K562 (cell line): Measurements from ENCODE around the gene UBE2E1. TPM values are rescaled to one million over a fixed set of nuclear protein-coding genes. Genes with fewer than 3 reads are reported as not detected.
"Not testable (repeated sequence)": the region's sequence is repeated elsewhere in the genome, so short reads cannot be mapped to it uniquely, and the experiment has no call there.

Source experiments
- ATAC-seq: fragments of 200-7000 bp; cut with Tn5 transposase; 3 replicates; pipeline ENCODE4 v1.9.1; 2020; ENCODE audit warnings: moderate library complexity
- BruUV-seq: library from RNA; stranded (reverse); fragments of 400-500 nt; replicated peaks from 2 replicates; lab custom pipeline; 2021; lab: Mats Ljungman, UMichigan
- CTCF ChIA-PET: fragments of 300-600 bp; formaldehyde crosslinking; extraction: SDS; loops from one replicate; lab custom pipeline; 2021; ENCODE audit warnings: low intra/inter-chr PET ratio; lab: Yijun Ruan, JAX
- POLR2A ChIA-PET: fragments of 300-600, 350-650 bp; sonication (Branson Sonifier 250); formaldehyde crosslinking; extraction: SDS; loops from one replicate; lab custom pipeline; 2021; ENCODE audit warnings: antibody characterized with exemption, inconsistent platforms; lab: Yijun Ruan, JAX
- DNase-seq, 4 experiments: peaks; one replicate each; pipeline versions ENCODE4 v3.0.0 to v3.0.0-alpha.2; 2011 to 2018; ENCODE audit warnings: low spot score in 3 of 4, mixed read lengths in 3 of 4; ENCODE audit errors: extremely low read depth in 1 of 4
- FAIRE-seq: peaks from 2 replicates; lab custom pipeline; 2011; peaks lifted over from hg19 to GRCh38; lab: Jason Lieb, UNC
- H2AFZ ChIP-seq: 2 replicates; pipeline ENCODE4 v1.6.0; 2011; ENCODE audit warnings: low read depth, low read length, control low read depth, inconsistent platforms
- H3K27ac ChIP-seq: fragments of 200-600 bp; 3 replicates; pipeline ENCODE4 v1.8.0; 2011; ENCODE audit warnings: low read depth, mild to moderate bottlenecking, control low read depth, inconsistent platforms, low read length, moderate library complexity, mixed read lengths; ENCODE audit errors: extremely low read depth
- H3K27me3 ChIP-seq, 2 experiments: fragments of 300-600 bp in 1 of 2; 2 replicates in 1 of 2; 3 replicates in 1 of 2; pipeline versions ENCODE4 v1.6.0 to v1.8.0; 2011; ENCODE audit warnings: inconsistent platforms in 2 of 2, low read length in 2 of 2, mild to moderate bottlenecking in 1 of 2, mixed read lengths in 1 of 2, moderate library complexity in 1 of 2; ENCODE audit not compliant: control insufficient read depth in 2 of 2, insufficient read depth in 2 of 2
- H3K36me3 ChIP-seq: fragments of 300-600 bp; 3 replicates; pipeline ENCODE4 v1.8.0; 2011; ENCODE audit warnings: mild to moderate bottlenecking, low read length, inconsistent platforms; ENCODE audit not compliant: control insufficient read depth, insufficient read depth
- H3K4me1 ChIP-seq, 2 experiments: fragments of 200-600 bp in 1 of 2; replicated peaks in 1 of 2; 2 replicates in 1 of 2; 3 replicates in 1 of 2; pipeline versions ENCODE4 v1.5.1 to v1.8.0; 2011; ENCODE audit warnings: inconsistent platforms in 2 of 2, low read length in 2 of 2, mild to moderate bottlenecking in 1 of 2, mixed read lengths in 1 of 2, moderate library complexity in 1 of 2; ENCODE audit not compliant: control insufficient read depth in 2 of 2, insufficient read depth in 2 of 2
- H3K4me2 ChIP-seq: 2 replicates; pipeline ENCODE4 v1.6.1; 2011; ENCODE audit warnings: low read length, control low read depth, inconsistent platforms, mixed read lengths; ENCODE audit not compliant: insufficient read depth
- H3K4me3 ChIP-seq: fragments of 200-600 bp; sonication (generic), shearing (Covaris generic); 2 replicates; pipeline ENCODE4 v1.5.1; 2016; ENCODE audit warnings: control low read depth, inconsistent platforms
- H3K79me2 ChIP-seq: fragments of 200-600 bp; 3 replicates; pipeline ENCODE4 v1.8.0; 2011; ENCODE audit warnings: low read length, inconsistent platforms; ENCODE audit not compliant: control insufficient read depth, insufficient read depth
- H3K9ac ChIP-seq, 2 experiments: 2 replicates each; pipeline versions ENCODE4 v1.6.0 to v1.6.1; 2011; ENCODE audit warnings: low read depth in 2 of 2, low read length in 2 of 2, control low read depth in 1 of 2, inconsistent platforms in 1 of 2, mild to moderate bottlenecking in 1 of 2, mixed read lengths in 1 of 2; ENCODE audit not compliant: insufficient read depth in 1 of 2
- H3K9me1 ChIP-seq: one replicate; pipeline ENCODE4 v1.6.0; 2011; ENCODE audit warnings: inconsistent platforms, mild to moderate bottlenecking, low read length, moderate library complexity; ENCODE audit not compliant: control insufficient read depth, insufficient read depth
- H3K9me3 ChIP-seq: replicated peaks from 2 replicates; pipeline ENCODE4 v1.5.1; 2011; ENCODE audit warnings: low read depth, low read length, inconsistent platforms; ENCODE audit not compliant: control insufficient read depth, insufficient read depth
- H4K20me1 ChIP-seq: replicated peaks from 2 replicates; pipeline ENCODE4 v1.6.1; 2011; ENCODE audit warnings: low read length, inconsistent platforms, mixed read lengths; ENCODE audit not compliant: control insufficient read depth, insufficient read depth
- C11orf30 ChIP-seq: fragments of 450-650 bp; IDR thresholded peaks from 2 replicates; pipeline ENCODE4 v1.6.1; 2016; ENCODE audit warnings: low read depth, mild to moderate bottlenecking
- ZNF3 ChIP-seq: fragments of 250-450 bp; sonication (Bioruptor Pico); IDR thresholded peaks from 2 replicates; pipeline ENCODE4 v1.5.0; 2021; ENCODE audit warnings: mild to moderate bottlenecking, moderate library complexity
- ZNF316 ChIP-seq: fragments of 450-650 bp; IDR thresholded peaks from 2 replicates; pipeline ENCODE4 v1.6.1; 2016
- WGBS: fragments of 100-300 bp; shearing (Covaris generic); methylation state at CpG from one replicate; pipeline ENCODE4 v1.1.6; 2016; ENCODE audit warnings: low coverage, mixed read lengths; ENCODE audit not compliant: insufficient coverage; ENCODE audit errors: missing lambda C conversion rate; 5-methylcytosine and 5-hydroxymethylcytosine counted together
- in situ Hi-C: fragments of 300-500 bp; cut with MboI; formaldehyde crosslinking; loops from 4 replicates; pipeline ENCODE4 v1.15.0; 2018; ENCODE audit warnings: inconsistent platforms, mixed read lengths
- intact Hi-C: fragments of 100-400 bp; cut with micrococcal nuclease; formaldehyde crosslinking; loops from 2 replicates; pipeline ENCODE4 v1.14.2; 2022
- polyA plus RNA-seq, 8 experiments: library from polyadenylated mRNA; depleted of rRNA in 4 of 8; stranded (reverse) in 5 of 8; unstranded in 3 of 8; fragments of >200 nt; fragmentation: Nextera tagmentation in 2 of 8; fragmentation: Illumina TruSeq in 1 of 8; extraction: Ambion mirVana in 2 of 8; extraction: Trizol in 1 of 8; gene quantifications; 2 replicates each; pipeline versions ENCODE4 v1.2.1 to v1.2.3, GENCODE V29; 2011 to 2014; ENCODE audit warnings: inconsistent platforms in 1 of 8, missing spikeins in 1 of 8
- total RNA-seq, 7 experiments: library from RNA; depleted of rRNA in 6 of 7; stranded (reverse); fragments of >200 nt in 6 of 7; fragmentation: Illumina TruSeq in 2 of 7; extraction: Trizol in 2 of 7; gene quantifications; 2 replicates each; pipeline versions ENCODE4 v1.2.1 to v1.2.3, GENCODE V29; 2011 to 2021; ENCODE audit warnings: low replicate concordance in 1 of 7
- TF ChIP-seq, protein P1 (sequence below), 2 experiments: fragments of 450-650 bp; IDR thresholded peaks; 2 replicates each; pipeline ENCODE4 v1.6.1; 2018; ENCODE audit warnings: mild to moderate bottlenecking in 2 of 2, low read depth in 1 of 2; ENCODE audit not compliant: partially characterized antibody in 2 of 2

UBE2E1 gene
- total and polyA plus RNA-seq, 9 of the 15 experiments (the other 6 are each of a cell fraction or from before 2014, with no cell fraction given) = 54.4 to 294 (median 165) TPM

DNA sequence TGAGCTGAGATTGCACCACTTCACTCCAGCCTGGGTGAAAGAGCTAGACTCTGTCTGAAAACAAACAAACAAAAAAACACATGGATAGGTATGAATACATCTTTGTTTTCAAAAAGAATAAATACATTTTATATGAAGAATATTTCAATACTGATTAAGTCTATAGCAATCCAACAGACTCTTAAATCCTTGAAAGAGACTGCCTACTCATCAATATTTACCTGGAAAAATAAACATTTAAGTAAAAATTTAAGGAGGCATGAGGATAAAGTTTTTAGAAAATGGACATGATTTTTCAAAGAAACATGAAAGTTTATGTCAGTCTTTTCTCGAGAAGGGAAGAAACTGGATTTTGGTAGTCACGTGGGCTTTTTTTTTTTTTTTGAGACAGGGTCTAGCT, 105.6 kb downstream of the UBE2E1 start:
- peak; percentile 45; the same call in 1 of the 2 replicates for TF ChIP-seq C11orf30
- no peak for TF ChIP-seq ZNF3 (CRISPR knock-in tag)
- TF ChIP-seq ZNF316 = peak; percentile 75
- H3K4me2 ChIP-seq = no peak overlapping the region
- no peak overlapping the region for H2AFZ ChIP-seq
- no peak overlapping the region for H3K27ac ChIP-seq
- no peak for DNase-seq
- no peaks in the 10 kb centered on the region for H3K9me3 ChIP-seq
- H3K9ac ChIP-seq = no peak overlapping the region
- no peak overlapping the region for H3K4me3 ChIP-seq
- peaks cover 2 to 14% of the 10 kb centered on the region in 2 experiments for H3K4me1 ChIP-seq
- ChIA-PET CTCF (no interaction called here), POLR2A (no interaction called here)
- FAIRE-seq = no peak
- WGBS = 45% methylated on average over 2 of the region's 2 CpGs
- no peaks in the 10 kb centered on the region for H4K20me1 ChIP-seq
- intact Hi-C loops = loop anchor here (10.0 kb wide), 1 partner anchor 583 kb away; the partner anchor contains the start of gene THRB
- no peaks in the 10 kb centered on the region for H3K9me1 ChIP-seq
- BruUV-seq = no TSS peak
- no peak for ATAC-seq
- H3K36me3 ChIP-seq = peaks cover 17% of the 10 kb centered on the region; the same call in 2 of the 3 replicates
- peaks cover 21% of the 10 kb centered on the region for H3K79me2 ChIP-seq
- in situ Hi-C loops = no loop called here
- no peaks in the 10 kb centered on the region for H3K27me3 ChIP-seq

GRCh38 chr3:23912335-23912734, 106.6 kb downstream of the UBE2E1 start:
- in situ Hi-C loops = not testable (repeated sequence)

More at GRCh38 chr3:23912335-23912734, 106.6 kb downstream of the UBE2E1 start:
- H4K20me1 ChIP-seq, H3K27me3 ChIP-seq, H3K9me1 ChIP-seq, DNase-seq, FAIRE-seq, H3K4me2 ChIP-seq, H3K4me3 ChIP-seq, H2AFZ ChIP-seq, H3K9ac ChIP-seq, H3K9me3 ChIP-seq, CTCF ChIA-PET, H3K27ac ChIP-seq, POLR2A ChIA-PET, ATAC-seq, BruUV-seq: not testable (repeated sequence)
- Histone ChIP-seq H3K36me3 (peaks cover 17% of the 10 kb centered on the region; the same call in 2 of the 3 replicates), H3K79me2 (peaks cover 29% of the 10 kb centered on the region), H3K4me1 (peaks cover 6 to 13% of the 10 kb centered on the region in 2 experiments)
- TF ChIP-seq, protein P1, sequence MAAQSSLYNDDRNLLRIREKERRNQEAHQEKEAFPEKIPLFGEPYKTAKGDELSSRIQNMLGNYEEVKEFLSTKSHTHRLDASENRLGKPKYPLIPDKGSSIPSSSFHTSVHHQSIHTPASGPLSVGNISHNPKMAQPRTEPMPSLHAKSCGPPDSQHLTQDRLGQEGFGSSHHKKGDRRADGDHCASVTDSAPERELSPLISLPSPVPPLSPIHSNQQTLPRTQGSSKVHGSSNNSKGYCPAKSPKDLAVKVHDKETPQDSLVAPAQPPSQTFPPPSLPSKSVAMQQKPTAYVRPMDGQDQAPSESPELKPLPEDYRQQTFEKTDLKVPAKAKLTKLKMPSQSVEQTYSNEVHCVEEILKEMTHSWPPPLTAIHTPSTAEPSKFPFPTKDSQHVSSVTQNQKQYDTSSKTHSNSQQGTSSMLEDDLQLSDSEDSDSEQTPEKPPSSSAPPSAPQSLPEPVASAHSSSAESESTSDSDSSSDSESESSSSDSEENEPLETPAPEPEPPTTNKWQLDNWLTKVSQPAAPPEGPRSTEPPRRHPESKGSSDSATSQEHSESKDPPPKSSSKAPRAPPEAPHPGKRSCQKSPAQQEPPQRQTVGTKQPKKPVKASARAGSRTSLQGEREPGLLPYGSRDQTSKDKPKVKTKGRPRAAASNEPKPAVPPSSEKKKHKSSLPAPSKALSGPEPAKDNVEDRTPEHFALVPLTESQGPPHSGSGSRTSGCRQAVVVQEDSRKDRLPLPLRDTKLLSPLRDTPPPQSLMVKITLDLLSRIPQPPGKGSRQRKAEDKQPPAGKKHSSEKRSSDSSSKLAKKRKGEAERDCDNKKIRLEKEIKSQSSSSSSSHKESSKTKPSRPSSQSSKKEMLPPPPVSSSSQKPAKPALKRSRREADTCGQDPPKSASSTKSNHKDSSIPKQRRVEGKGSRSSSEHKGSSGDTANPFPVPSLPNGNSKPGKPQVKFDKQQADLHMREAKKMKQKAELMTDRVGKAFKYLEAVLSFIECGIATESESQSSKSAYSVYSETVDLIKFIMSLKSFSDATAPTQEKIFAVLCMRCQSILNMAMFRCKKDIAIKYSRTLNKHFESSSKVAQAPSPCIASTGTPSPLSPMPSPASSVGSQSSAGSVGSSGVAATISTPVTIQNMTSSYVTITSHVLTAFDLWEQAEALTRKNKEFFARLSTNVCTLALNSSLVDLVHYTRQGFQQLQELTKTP (IDR thresholded peaks at IDR 0.05; ENCODE audit: low read depth in 1 of 2, partially characterized antibody in 2 of 2) = peak in 1 of 2 experiments; percentile 83
- WGBS = 73% methylated on average over 2 of the region's 3 CpGs
- intact Hi-C loops = loop anchor here (10.0 kb wide), 1 partner anchor 582 kb away; the partner anchor contains the start of gene THRB
